Measurements from ENCODE around the gene CLIC5.

Gene CLIC5

GRCh38 chr6:46015119-46015968 lies at the start of gene CLIC5:
TSS of gene CLIC5 (minus strand) at chr6:46015860. CDS start at chr6:46015542, 318 bp downstream.
- peaks cover 6% of the 10 kb centered on the region for H3K27me3 ChIP-seq (ENCODE audit: control insufficient read depth, insufficient read depth, low read length)
- no peaks in the 10 kb centered on the region for H3K36me3 ChIP-seq (ENCODE audit: control insufficient read depth, insufficient read depth, low read length)
- peak within 1 kb of the TSS; percentile 74 for H3K4me3 ChIP-seq (ENCODE audit: low read length)
- no peak within 1 kb of the TSS for H3K27ac ChIP-seq (ENCODE audit: low read depth, low read length)
- H3K4me1 ChIP-seq (ENCODE audit: control insufficient read depth, insufficient read depth, low read length) = no peaks in the 10 kb centered on the region
- peak within 1 kb of the TSS; percentile 11 for H3K9ac ChIP-seq (ENCODE audit: low read length)

GRCh38 chr6:46062991-46063390 lies 47.3 kb upstream of the CLIC5 start:
- Histone ChIP-seq H3K9ac (ENCODE audit: low read length) (no peak overlapping the region), H3K4me3 (ENCODE audit: low read length) (no peak overlapping the region), H3K4me1 (ENCODE audit: control insufficient read depth, insufficient read depth, low read length) (no peaks in the 10 kb centered on the region), H3K27me3 (ENCODE audit: control insufficient read depth, insufficient read depth, low read length) (no peaks in the 10 kb centered on the region), H3K27ac (ENCODE audit: low read depth, low read length) (no peak overlapping the region), H3K36me3 (ENCODE audit: control insufficient read depth, insufficient read depth, low read length) (no peaks in the 10 kb centered on the region)

- no peaks in the 10 kb centered on the region for H3K36me3 ChIP-seq (ENCODE audit: control insufficient read depth, insufficient read depth, low read length)
- no peaks in the 10 kb centered on the region for H3K27me3 ChIP-seq (ENCODE audit: control insufficient read depth, insufficient read depth, low read length)
- H3K4me1 ChIP-seq (ENCODE audit: control insufficient read depth, insufficient read depth, low read length) = no peaks in the 10 kb centered on the region
- H3K27ac ChIP-seq (ENCODE audit: low read depth, low read length) = no peak overlapping the region
- H3K4me3 ChIP-seq (ENCODE audit: low read length) = no peak overlapping the region
- H3K9ac ChIP-seq (ENCODE audit: low read length) = no peak overlapping the region
Observed at GRCh38 chr6:46062312-46062711, 46.7 kb upstream of the CLIC5 start.

- no peak overlapping the region for H3K4me3 ChIP-seq (ENCODE audit: low read length)
- no peaks in the 10 kb centered on the region for H3K27me3 ChIP-seq (ENCODE audit: control insufficient read depth, insufficient read depth, low read length)
- H3K9ac ChIP-seq (ENCODE audit: low read length) = no peak overlapping the region
- no peaks in the 10 kb centered on the region for H3K4me1 ChIP-seq (ENCODE audit: control insufficient read depth, insufficient read depth, low read length)
- H3K27ac ChIP-seq (ENCODE audit: low read depth, low read length) = no peak overlapping the region
- H3K36me3 ChIP-seq (ENCODE audit: control insufficient read depth, insufficient read depth, low read length) = no peaks in the 10 kb centered on the region
Observed at GRCh38 chr6:46061497-46061896, 45.8 kb upstream of the CLIC5 start.

GRCh38 chr6:46059608-46060007 lies 43.9 kb upstream of the CLIC5 start:
- Histone ChIP-seq H3K27me3 (ENCODE audit: control insufficient read depth, insufficient read depth, low read length) (no peaks in the 10 kb centered on the region), H3K4me1 (ENCODE audit: control insufficient read depth, insufficient read depth, low read length) (no peaks in the 10 kb centered on the region), H3K4me3 (ENCODE audit: low read length) (no peak overlapping the region), H3K36me3 (ENCODE audit: control insufficient read depth, insufficient read depth, low read length) (no peaks in the 10 kb centered on the region), H3K27ac (ENCODE audit: low read depth, low read length) (no peak overlapping the region), H3K9ac (ENCODE audit: low read length) (no peak overlapping the region)

GRCh38 chr6:46058951-46059350 lies 43.3 kb upstream of the CLIC5 start:
- Histone ChIP-seq H3K27me3 (ENCODE audit: control insufficient read depth, insufficient read depth, low read length) (no peaks in the 10 kb centered on the region), H3K27ac (ENCODE audit: low read depth, low read length) (no peak overlapping the region), H3K9ac (ENCODE audit: low read length) (no peak overlapping the region), H3K4me3 (ENCODE audit: low read length) (no peak overlapping the region), H3K4me1 (ENCODE audit: control insufficient read depth, insufficient read depth, low read length) (no peaks in the 10 kb centered on the region), H3K36me3 (ENCODE audit: control insufficient read depth, insufficient read depth, low read length) (no peaks in the 10 kb centered on the region)

- Histone ChIP-seq H3K27ac (ENCODE audit: low read depth, low read length) (no peak overlapping the region), H3K9ac (ENCODE audit: low read length) (no peak overlapping the region), H3K27me3 (ENCODE audit: control insufficient read depth, insufficient read depth, low read length) (no peaks in the 10 kb centered on the region), H3K4me3 (ENCODE audit: low read length) (no peak overlapping the region), H3K4me1 (ENCODE audit: control insufficient read depth, insufficient read depth, low read length) (no peaks in the 10 kb centered on the region), H3K36me3 (ENCODE audit: control insufficient read depth, insufficient read depth, low read length) (no peaks in the 10 kb centered on the region)
Observed at GRCh38 chr6:46057792-46058191, 42.1 kb upstream of the CLIC5 start.

GRCh38 chr6:46056906-46057529 lies 41.4 kb upstream of the CLIC5 start:
- no peak overlapping the region for H3K9ac ChIP-seq (ENCODE audit: low read length)
- H3K27ac ChIP-seq (ENCODE audit: low read depth, low read length) = no peak overlapping the region
- no peak overlapping the region for H3K4me3 ChIP-seq (ENCODE audit: low read length)
- no peaks in the 10 kb centered on the region for H3K4me1 ChIP-seq (ENCODE audit: control insufficient read depth, insufficient read depth, low read length)
- H3K27me3 ChIP-seq (ENCODE audit: control insufficient read depth, insufficient read depth, low read length) = no peaks in the 10 kb centered on the region
- H3K36me3 ChIP-seq (ENCODE audit: control insufficient read depth, insufficient read depth, low read length) = no peaks in the 10 kb centered on the region

GRCh38 chr6:46054516-46054915 lies 38.9 kb upstream of the CLIC5 start:
- no peak overlapping the region for H3K9ac ChIP-seq (ENCODE audit: low read length)
- H3K4me1 ChIP-seq (ENCODE audit: control insufficient read depth, insufficient read depth, low read length) = no peaks in the 10 kb centered on the region
- H3K36me3 ChIP-seq (ENCODE audit: control insufficient read depth, insufficient read depth, low read length) = no peaks in the 10 kb centered on the region
- H3K4me3 ChIP-seq (ENCODE audit: low read length) = no peak overlapping the region
- H3K27me3 ChIP-seq (ENCODE audit: control insufficient read depth, insufficient read depth, low read length) = no peaks in the 10 kb centered on the region
- no peak overlapping the region for H3K27ac ChIP-seq (ENCODE audit: low read depth, low read length)

- no peak overlapping the region for H3K9ac ChIP-seq (ENCODE audit: low read length)
- H3K36me3 ChIP-seq (ENCODE audit: control insufficient read depth, insufficient read depth, low read length) = no peaks in the 10 kb centered on the region
- H3K27me3 ChIP-seq (ENCODE audit: control insufficient read depth, insufficient read depth, low read length) = no peaks in the 10 kb centered on the region
- H3K27ac ChIP-seq (ENCODE audit: low read depth, low read length) = peak overlapping the region; percentile 18
- H3K4me1 ChIP-seq (ENCODE audit: control insufficient read depth, insufficient read depth, low read length) = no peaks in the 10 kb centered on the region
- H3K4me3 ChIP-seq (ENCODE audit: low read length) = no peak overlapping the region
Observed at GRCh38 chr6:46053039-46053933, 37.6 kb upstream of the CLIC5 start.

GRCh38 chr6:46052479-46052878 lies 36.8 kb upstream of the CLIC5 start:
- no peaks in the 10 kb centered on the region for H3K4me1 ChIP-seq (ENCODE audit: control insufficient read depth, insufficient read depth, low read length)
- H3K4me3 ChIP-seq (ENCODE audit: low read length) = no peak overlapping the region
- no peak overlapping the region for H3K9ac ChIP-seq (ENCODE audit: low read length)
- H3K36me3 ChIP-seq (ENCODE audit: control insufficient read depth, insufficient read depth, low read length) = no peaks in the 10 kb centered on the region
- no peaks in the 10 kb centered on the region for H3K27me3 ChIP-seq (ENCODE audit: control insufficient read depth, insufficient read depth, low read length)
- H3K27ac ChIP-seq (ENCODE audit: low read depth, low read length) = no peak overlapping the region

- H3K36me3 ChIP-seq (ENCODE audit: control insufficient read depth, insufficient read depth, low read length) = no peaks in the 10 kb centered on the region
- H3K4me3 ChIP-seq (ENCODE audit: low read length) = no peak overlapping the region
- no peak overlapping the region for H3K9ac ChIP-seq (ENCODE audit: low read length)
- no peaks in the 10 kb centered on the region for H3K4me1 ChIP-seq (ENCODE audit: control insufficient read depth, insufficient read depth, low read length)
- no peaks in the 10 kb centered on the region for H3K27me3 ChIP-seq (ENCODE audit: control insufficient read depth, insufficient read depth, low read length)
- H3K27ac ChIP-seq (ENCODE audit: low read depth, low read length) = no peak overlapping the region
Observed at GRCh38 chr6:46051962-46052361, 36.3 kb upstream of the CLIC5 start.

All from rectal smooth muscle tissue (tissue), 1 donor.